GM12865 (cell line): ENCODE data around the gene AFDN.

ENCODE experiments used
- DNase-seq: peaks from one replicate; pipeline ENCODE4 v3.0.0; 2010; ENCODE audit warnings: low read depth
- H3K4me3 ChIP-seq: 2 replicates; pipeline ENCODE4 v1.5.1; 2011; ENCODE audit warnings: mild to moderate bottlenecking, low read depth, low read length, control low read depth
- TF ChIP-seq, protein P1 (sequence below): IDR thresholded peaks from 2 replicates; pipeline ENCODE4 v1.5.1; 2011; ENCODE audit warnings: low read length, control low read depth, low read depth, inconsistent platforms; ENCODE audit not compliant: insufficient read depth; ENCODE audit errors: missing control alignments

The AFDN gene

DNA sequence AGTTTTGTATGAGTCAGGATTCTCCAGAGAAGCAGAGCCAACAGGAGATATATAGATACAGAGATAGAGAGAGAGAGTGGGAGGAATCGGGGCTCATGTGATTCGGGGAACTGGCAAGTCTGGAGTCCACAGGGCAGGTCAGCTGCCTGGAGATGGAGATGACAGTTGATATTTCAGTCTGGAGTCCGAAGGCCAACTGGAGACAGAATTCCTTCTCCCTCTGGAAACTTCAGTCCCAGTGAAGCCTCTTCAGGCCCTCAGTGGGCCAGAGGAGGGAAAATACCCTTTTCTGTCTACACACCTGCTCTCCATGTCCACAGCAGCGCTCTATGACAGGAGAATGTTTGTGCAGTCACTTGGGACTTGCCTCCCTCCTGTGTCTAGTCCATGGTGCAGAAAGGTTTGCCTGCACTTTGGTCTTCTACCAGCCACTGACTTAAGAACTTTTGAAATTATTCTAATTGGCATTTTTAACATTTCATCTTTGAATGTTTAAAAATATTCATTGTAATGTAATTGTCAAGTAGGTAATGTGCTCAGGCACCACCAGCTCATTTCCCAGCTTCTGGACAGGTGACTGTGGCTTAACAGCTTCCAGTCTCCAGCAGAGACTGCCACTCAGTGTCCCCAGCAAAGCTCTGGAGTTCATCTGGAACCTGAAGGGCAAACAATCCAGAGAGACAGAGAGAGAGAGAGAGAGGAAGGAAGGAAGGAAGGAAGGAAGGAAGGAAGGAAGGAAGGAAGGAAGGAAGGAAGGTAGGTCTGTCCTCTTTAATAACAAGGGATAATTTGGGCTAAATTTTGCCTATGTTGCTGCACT, 43.8 kb upstream of the AFDN start:
- no peak overlapping the region for H3K4me3 ChIP-seq
- TF ChIP-seq, protein P1, sequence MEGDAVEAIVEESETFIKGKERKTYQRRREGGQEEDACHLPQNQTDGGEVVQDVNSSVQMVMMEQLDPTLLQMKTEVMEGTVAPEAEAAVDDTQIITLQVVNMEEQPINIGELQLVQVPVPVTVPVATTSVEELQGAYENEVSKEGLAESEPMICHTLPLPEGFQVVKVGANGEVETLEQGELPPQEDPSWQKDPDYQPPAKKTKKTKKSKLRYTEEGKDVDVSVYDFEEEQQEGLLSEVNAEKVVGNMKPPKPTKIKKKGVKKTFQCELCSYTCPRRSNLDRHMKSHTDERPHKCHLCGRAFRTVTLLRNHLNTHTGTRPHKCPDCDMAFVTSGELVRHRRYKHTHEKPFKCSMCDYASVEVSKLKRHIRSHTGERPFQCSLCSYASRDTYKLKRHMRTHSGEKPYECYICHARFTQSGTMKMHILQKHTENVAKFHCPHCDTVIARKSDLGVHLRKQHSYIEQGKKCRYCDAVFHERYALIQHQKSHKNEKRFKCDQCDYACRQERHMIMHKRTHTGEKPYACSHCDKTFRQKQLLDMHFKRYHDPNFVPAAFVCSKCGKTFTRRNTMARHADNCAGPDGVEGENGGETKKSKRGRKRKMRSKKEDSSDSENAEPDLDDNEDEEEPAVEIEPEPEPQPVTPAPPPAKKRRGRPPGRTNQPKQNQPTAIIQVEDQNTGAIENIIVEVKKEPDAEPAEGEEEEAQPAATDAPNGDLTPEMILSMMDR, result no peak
- DNase-seq, result no peak

DNA sequence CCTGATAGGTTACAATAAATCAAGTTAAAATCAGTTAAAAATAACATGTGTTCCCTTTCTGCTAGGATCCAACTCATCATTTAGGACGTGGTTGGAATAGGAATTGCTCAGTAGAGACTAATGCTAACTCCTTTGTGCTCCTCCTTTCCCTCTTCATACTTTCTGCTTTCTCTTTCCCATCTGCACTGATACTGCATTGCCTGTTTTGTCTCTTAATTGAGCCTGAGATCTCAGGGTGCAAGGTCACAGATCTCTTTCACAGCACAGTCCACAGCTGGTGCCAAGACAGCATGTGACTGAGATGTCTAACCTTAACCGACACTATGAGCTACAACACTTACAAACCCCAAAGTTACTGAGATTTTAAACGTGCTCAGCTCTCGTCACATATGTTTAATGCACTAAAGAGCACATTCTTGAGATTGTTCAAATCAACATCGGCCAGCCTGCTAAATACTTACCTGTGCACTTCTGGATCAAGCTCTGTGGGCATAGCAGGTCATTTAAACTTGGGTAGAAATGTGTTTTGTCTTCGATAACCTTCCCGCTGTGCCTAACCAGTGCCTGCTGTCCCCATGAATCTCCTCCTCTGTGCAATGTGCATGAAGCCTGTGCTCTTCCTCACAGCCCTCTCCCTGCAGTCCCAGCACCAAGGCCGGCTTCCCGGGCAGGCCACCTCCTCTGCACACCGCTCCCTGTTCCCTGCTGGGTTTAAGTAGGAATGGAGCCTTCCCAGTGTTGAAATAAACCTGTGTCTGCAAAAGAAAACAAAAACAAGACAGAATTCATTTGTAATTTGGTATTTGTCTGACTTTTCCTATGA, 39.6 kb upstream of the AFDN start:
- TF ChIP-seq, protein P1, result no peak
- H3K4me3 ChIP-seq, result no peak overlapping the region
- DNase-seq, result no peak

DNA sequence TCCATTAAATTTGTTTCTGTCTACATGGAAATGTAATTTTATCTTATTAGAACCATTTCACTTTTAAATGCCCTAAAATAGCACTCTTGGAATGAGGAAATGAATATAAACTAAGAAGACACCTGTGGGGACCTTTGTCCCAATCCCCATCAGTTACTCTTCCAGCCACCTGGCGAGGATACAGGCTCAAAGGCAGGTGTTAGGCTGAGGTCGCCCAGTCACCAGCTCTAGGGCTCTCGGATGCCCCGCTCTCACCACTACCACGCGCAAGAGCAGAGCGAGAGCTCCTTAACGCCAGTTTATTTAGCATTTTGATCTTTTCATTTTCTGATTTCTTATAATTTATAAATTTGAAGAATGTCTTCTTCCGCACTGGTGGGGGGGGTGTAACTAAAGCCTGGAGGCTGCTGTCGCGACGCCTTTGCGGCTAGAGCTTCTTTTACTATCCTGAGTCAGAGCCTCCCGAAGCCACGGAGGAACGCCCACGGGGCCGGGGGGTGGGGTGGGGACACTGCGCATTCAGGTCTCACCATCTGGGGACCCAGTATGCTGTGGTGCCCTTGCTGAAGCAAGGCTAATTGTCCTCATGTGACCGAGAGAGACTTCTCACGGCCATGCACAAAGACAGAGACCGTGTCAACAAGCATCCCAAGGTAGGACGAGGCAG, 38.7 kb upstream of the AFDN start:
- DNase-seq, result no peak
- H3K4me3 ChIP-seq, result no peak overlapping the region
- TF ChIP-seq, protein P1, result no peak

DNA sequence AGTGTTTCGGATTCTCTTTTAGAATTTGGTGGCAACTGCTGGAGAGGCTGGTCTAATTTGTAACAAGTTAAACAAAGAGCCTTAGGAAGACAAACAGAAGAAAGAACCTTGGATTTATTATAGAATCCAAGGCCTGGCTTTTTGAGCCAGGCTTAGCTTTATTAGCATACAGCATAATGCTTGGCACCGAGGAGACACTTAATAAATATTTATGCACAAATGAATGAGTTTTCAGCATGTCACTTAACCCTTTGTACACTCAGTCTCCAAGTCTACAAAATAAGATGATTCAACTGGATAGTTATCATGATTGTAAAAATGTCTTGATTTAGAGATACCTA, 38.2 kb upstream of the AFDN start:
- TF ChIP-seq, protein P1, result no peak
- DNase-seq, result no peak
- no peak overlapping the region for H3K4me3 ChIP-seq

DNA sequence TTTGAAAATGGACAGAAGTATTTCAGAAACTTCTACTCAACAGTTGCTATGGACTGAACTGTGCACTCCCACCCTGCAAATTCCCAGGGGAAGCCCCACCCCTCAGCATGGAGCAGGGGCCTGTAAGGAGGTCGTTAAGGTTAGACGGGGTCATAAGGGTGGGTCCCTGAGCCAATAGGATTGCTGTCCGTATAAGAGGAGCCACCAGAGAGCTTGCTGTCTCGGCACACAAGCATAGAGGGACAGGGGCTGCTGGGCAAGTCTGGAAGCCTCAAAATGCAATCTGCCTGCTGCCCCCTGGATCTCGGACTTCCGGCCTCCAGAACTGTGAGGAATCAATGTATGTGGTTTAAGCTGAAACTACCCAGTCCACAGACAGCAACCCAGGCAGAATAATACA, 37.4 kb upstream of the AFDN start:
- TF ChIP-seq, protein P1, result no peak
- H3K4me3 ChIP-seq, result no peak overlapping the region
- no peak for DNase-seq

DNA sequence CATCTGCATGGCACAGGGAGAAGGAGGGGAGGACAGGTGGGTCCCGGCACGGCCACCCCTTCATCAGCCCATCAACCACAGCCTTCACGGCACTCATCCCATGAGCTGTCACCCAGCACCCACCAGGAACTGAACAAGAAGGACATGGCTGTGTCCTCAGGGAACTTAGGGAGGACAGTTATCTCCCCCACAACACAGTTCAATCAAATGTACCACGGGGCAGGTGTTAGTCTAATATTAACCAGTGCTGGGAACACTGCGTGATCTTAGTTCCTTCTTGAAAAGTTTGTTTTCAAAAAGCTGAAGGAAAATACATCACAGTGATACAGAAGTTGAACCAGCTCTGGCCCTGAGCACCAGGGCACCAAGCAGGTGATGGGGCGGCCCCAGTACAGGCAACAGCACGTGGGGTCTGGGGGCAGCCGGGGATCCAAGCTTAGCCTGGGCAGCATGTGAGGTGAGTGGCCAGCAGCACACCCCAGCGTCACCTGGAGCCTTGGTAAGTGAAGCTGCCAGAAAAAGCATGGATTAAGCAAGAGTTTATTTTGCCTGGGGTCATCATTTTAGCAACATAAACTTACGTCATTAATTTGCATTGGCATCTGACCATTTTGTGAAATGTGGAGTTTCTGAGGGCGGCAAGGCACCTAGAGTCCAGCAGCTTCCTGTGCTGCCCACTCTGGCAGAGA, 35.5 kb upstream of the AFDN start:
- TF ChIP-seq, protein P1, result no peak
- no peak for DNase-seq
- H3K4me3 ChIP-seq, result no peak overlapping the region
